HuH-7 (cell line): Measurements from ENCODE around the gene ETV4.
"Not testable (repeated sequence)": the region's sequence is repeated elsewhere in the genome, so short reads cannot be mapped to it uniquely, and the experiment has no call there.

Source experiments
- DNase-seq: peaks from one replicate; pipeline ENCODE4 v3.0.0; 2011; ENCODE audit warnings: low spot score

ETV4 gene

GRCh38 chr17:43515656-43516055 lies 30.5 kb downstream of the ETV4 start:
- DNase-seq = no peak

- not testable (repeated sequence) for DNase-seq
Measured at GRCh38 chr17:43511199-43511598, 34.9 kb downstream of the ETV4 start.

- DNase-seq = not testable (repeated sequence)
Measured at GRCh38 chr17:43509440-43509839, 36.7 kb downstream of the ETV4 start.

- no peak for DNase-seq
Measured at GRCh38 chr17:43490621-43491020, 55.5 kb downstream of the ETV4 start.

- DNase-seq = peak; percentile 86
Measured at GRCh38 chr17:43483674-43484551, 62.2 kb downstream of the ETV4 start, which contains the start of gene DHX8. TSS of gene DHX8 (plus strand) at chr17:43483975. CDS start at chr17:43484038, 63 bp downstream.

- no peak for DNase-seq
Measured at GRCh38 chr17:43482103-43483012, 63.8 kb downstream of the ETV4 start.

GRCh38 chr17:43479948-43480347 lies 66.2 kb downstream of the ETV4 start:
- DNase-seq = peak; percentile 68
